MM.1S (cell line): ENCODE results near the gene DISC1.
A peak's percentile ranks its signal among the peaks of the same experiment; 100 is the strongest.

Experiments used
- DNase-seq: peaks from one replicate; pipeline ENCODE4 v3.0.0-alpha.2; 2015
- H2AFZ ChIP-seq: fragments of 300-600 bp; sonication (generic); 2 replicates; pipeline ENCODE4 v1.6.0; 2016; ENCODE audit warnings: antibody characterized with exemption, low read length
- H3F3A ChIP-seq: fragments of 300-600 bp; sonication (generic); 2 replicates; pipeline ENCODE4 v1.6.1; 2016; ENCODE audit warnings: mild to moderate bottlenecking, antibody characterized with exemption, low read length, moderate library complexity, mixed read lengths; ENCODE audit not compliant: insufficient read depth
- H3K27ac ChIP-seq: fragments of 300-600 bp; sonication (generic); 2 replicates; pipeline ENCODE4 v1.5.1; 2016; ENCODE audit warnings: mild to moderate bottlenecking, low read length
- H3K27me3 ChIP-seq: fragments of 300-600 bp; sonication (generic); replicated peaks from 2 replicates; pipeline ENCODE4 v1.6.0; 2016; ENCODE audit warnings: low read length; ENCODE audit not compliant: insufficient read depth
- H3K36me3 ChIP-seq: fragments of 300-600 bp; sonication (generic); replicated peaks from 2 replicates; pipeline ENCODE4 v1.6.1; 2016; ENCODE audit warnings: mild to moderate bottlenecking, low read length, mixed read lengths; ENCODE audit not compliant: insufficient read depth
- H3K4me1 ChIP-seq: fragments of 300-600 bp; sonication (generic); 2 replicates; pipeline ENCODE4 v1.6.1; 2016; ENCODE audit warnings: low read length, mixed read lengths
- H3K4me2 ChIP-seq: fragments of 300-600 bp; sonication (generic); 2 replicates; pipeline ENCODE4 v1.6.0; 2016; ENCODE audit warnings: low read depth, low read length
- H3K4me3 ChIP-seq: fragments of 300-600 bp; sonication (generic); 2 replicates; pipeline ENCODE4 v1.5.1; 2016; ENCODE audit warnings: low read length, mixed read lengths
- H3K79me2 ChIP-seq: fragments of 300-600 bp; sonication (generic); 2 replicates; pipeline ENCODE4 v1.6.1; 2016; ENCODE audit warnings: mixed run types, low read length, mixed read lengths
- H3K9ac ChIP-seq: fragments of 300-600 bp; sonication (generic); 2 replicates; pipeline ENCODE4 v1.6.1; 2016; ENCODE audit warnings: low read length, mixed read lengths
- H3K9me2 ChIP-seq: fragments of 300-600 bp; sonication (generic); replicated peaks from 2 replicates; pipeline ENCODE4 v1.6.1; 2016; ENCODE audit warnings: mild to moderate bottlenecking, low read length, mixed read lengths; ENCODE audit not compliant: insufficient read depth
- H3K9me3 ChIP-seq: fragments of 300-600 bp; sonication (generic); replicated peaks from 2 replicates; pipeline ENCODE4 v1.6.1; 2016; ENCODE audit warnings: mild to moderate bottlenecking, low read length, mixed read lengths; ENCODE audit not compliant: insufficient read depth
- H4K20me1 ChIP-seq: fragments of 300-600 bp; sonication (generic); 2 replicates; pipeline ENCODE4 v1.6.1; 2016; ENCODE audit warnings: mild to moderate bottlenecking, low read length, moderate library complexity, mixed read lengths; ENCODE audit not compliant: insufficient read depth
- CTCF ChIP-seq: fragments of 300-600 bp; sonication (generic); IDR thresholded peaks from 2 replicates; pipeline ENCODE4 v1.5.1; 2016; ENCODE audit warnings: antibody characterized with exemption, low read length, mixed read lengths
- EZH2 ChIP-seq: fragments of 300-600 bp; sonication (generic); optimal IDR thresholded peaks from 2 replicates; pipeline ENCODE3; 2017; ENCODE audit warnings: low read depth, mild to moderate bottlenecking, antibody characterized with exemption, low read length, mixed read lengths
- EZH2phosphoT487 ChIP-seq: fragments of 300-600 bp; sonication (generic); IDR thresholded peaks from 2 replicates; pipeline ENCODE4 v1.6.1; 2018; ENCODE audit warnings: antibody characterized with exemption, low read length

DISC1 gene

DNA sequence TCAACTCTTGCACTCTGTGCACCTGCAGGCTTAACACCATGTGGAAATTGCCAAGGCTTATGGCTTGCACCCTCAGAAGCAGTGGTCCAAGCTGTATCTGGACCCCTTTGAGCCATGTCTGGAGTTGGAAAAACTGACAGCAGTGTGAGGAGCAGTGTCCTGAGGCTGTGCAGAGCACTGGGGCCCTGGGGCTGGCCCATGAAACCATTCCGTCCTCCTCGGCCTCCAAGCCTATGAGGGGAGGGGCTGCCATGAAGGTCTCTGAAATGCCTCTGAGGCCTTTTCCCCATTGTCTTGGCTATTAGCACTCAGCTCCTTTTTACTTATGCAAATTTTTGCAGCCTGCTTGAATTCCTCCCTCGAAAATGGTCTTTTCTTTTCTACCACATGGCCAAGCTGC, 126.7 kb downstream of the DISC1 start:
- no peaks in the 10 kb centered on the region for H3K27me3 ChIP-seq
- no peaks in the 10 kb centered on the region for H3K9me3 ChIP-seq
- H3K9me2 ChIP-seq = no peaks in the 10 kb centered on the region
- H4K20me1 ChIP-seq = no peaks in the 10 kb centered on the region
- H3K4me3 ChIP-seq = no peak overlapping the region
- H3K4me2 ChIP-seq = no peak overlapping the region
- H3F3A ChIP-seq = no peaks in the 10 kb centered on the region
- H2AFZ ChIP-seq = no peak overlapping the region
- TF ChIP-seq EZH2 = no peak
- no peak for TF ChIP-seq CTCF
- no peak for TF ChIP-seq EZH2phosphoT487
- no peak overlapping the region for H3K27ac ChIP-seq
- H3K9ac ChIP-seq = no peak overlapping the region
- no peak for DNase-seq
- no peaks in the 10 kb centered on the region for H3K79me2 ChIP-seq
- H3K36me3 ChIP-seq = no peaks in the 10 kb centered on the region
- no peaks in the 10 kb centered on the region for H3K4me1 ChIP-seq

- TF ChIP-seq EZH2 = no peak
- TF ChIP-seq CTCF = peak; percentile 18; the same call in 1 of the 2 replicates
- TF ChIP-seq EZH2phosphoT487 = no peak
- no peaks in the 10 kb centered on the region for H3K36me3 ChIP-seq
- H2AFZ ChIP-seq = no peak overlapping the region
- DNase-seq = no peak
- no peaks in the 10 kb centered on the region for H3K27me3 ChIP-seq
- H3K9me2 ChIP-seq = no peaks in the 10 kb centered on the region
- no peak overlapping the region for H3K27ac ChIP-seq
- H3K9ac ChIP-seq = no peak overlapping the region
- H3K4me1 ChIP-seq = no peaks in the 10 kb centered on the region
- no peaks in the 10 kb centered on the region for H3K79me2 ChIP-seq
- H3F3A ChIP-seq = no peaks in the 10 kb centered on the region
- no peaks in the 10 kb centered on the region for H4K20me1 ChIP-seq
- H3K4me2 ChIP-seq = no peak overlapping the region
- no peak overlapping the region for H3K4me3 ChIP-seq
- H3K9me3 ChIP-seq = no peaks in the 10 kb centered on the region
Observed at GRCh38 chr1:231757101-231757404, 130.5 kb downstream of the DISC1 start.

DNA sequence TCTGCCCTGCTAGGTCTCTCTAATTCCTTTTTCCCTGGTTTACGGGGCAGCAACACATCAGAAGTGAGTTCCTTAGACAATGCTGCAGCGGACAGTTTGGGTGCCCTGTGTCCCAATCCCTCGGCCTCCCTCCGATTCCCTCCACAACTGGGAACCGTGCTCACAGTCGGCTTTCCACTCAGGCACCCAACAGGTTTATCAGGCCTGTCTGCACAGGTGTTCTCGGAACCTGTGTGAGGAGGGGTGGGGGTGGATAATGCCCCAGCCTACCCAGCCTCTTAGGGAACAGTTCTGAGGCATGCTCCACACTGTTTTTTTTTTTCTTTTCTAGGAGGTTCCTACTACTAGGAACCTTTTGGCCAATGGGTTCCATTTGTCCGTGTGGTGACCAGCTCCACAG, 131.2 kb downstream of the DISC1 start:
- TF ChIP-seq EZH2phosphoT487 (no peak), CTCF (no peak), EZH2 (no peak)
- Histone ChIP-seq H3K27ac (no peak overlapping the region), H3K36me3 (no peaks in the 10 kb centered on the region), H3K27me3 (no peaks in the 10 kb centered on the region), H3K9me3 (no peaks in the 10 kb centered on the region), H3K4me1 (no peaks in the 10 kb centered on the region), H4K20me1 (no peaks in the 10 kb centered on the region), H3F3A (no peaks in the 10 kb centered on the region), H3K79me2 (no peaks in the 10 kb centered on the region), H3K9me2 (no peaks in the 10 kb centered on the region), H3K9ac (no peak overlapping the region), H2AFZ (no peak overlapping the region), H3K4me3 (no peak overlapping the region), H3K4me2 (no peak overlapping the region)
- DNase-seq = no peak

- Histone ChIP-seq H3K36me3 (no peaks in the 10 kb centered on the region), H3K27ac (no peak overlapping the region), H3K9me2 (no peaks in the 10 kb centered on the region), H3K9me3 (no peaks in the 10 kb centered on the region), H3F3A (no peaks in the 10 kb centered on the region), H2AFZ (no peak overlapping the region), H3K79me2 (no peaks in the 10 kb centered on the region), H3K4me1 (no peaks in the 10 kb centered on the region), H3K4me3 (no peak overlapping the region), H3K27me3 (no peaks in the 10 kb centered on the region), H3K9ac (no peak overlapping the region), H3K4me2 (no peak overlapping the region), H4K20me1 (no peaks in the 10 kb centered on the region)
- TF ChIP-seq EZH2phosphoT487 = no peak
- TF ChIP-seq EZH2 = no peak
- TF ChIP-seq CTCF = no peak
- DNase-seq = no peak
Observed at GRCh38 chr1:231761252-231761651, 134.7 kb downstream of the DISC1 start.
